ENCODE results near the gene CLIP4. TPM values are rescaled to one million over a fixed set of nuclear protein-coding genes. Genes with fewer than 3 reads are reported as not detected.

The CLIP4 gene
- polyA plus RNA-seq, 1 of the 3 experiments (the other 2 are of a cell fraction) = 12.7 TPM

DNA sequence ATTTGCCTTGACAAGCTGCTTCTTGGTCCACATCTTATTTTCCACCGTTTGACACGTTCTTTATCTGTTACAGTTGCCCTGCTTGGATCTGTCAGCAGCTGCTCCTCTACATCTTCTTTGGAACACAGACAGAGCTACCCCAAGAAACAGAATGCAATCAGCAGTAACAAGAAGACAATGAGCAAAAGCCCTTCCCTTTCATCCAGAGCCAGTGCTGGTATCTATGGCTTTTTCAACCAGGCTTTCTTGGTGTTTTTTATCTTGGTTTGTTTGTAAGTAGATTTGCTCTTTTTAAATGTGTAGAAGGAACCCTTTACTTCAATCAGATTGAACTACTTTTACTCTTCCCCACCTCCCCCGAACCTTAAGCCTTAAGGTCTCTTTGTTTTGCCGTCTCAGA lies 41.9 kb downstream of the CLIP4 start:
- Histone ChIP-seq H2AFZ (ENCODE audit: low read depth) (no peak overlapping the region), H3K27me3 (ENCODE audit: insufficient read depth) (no peaks in the 10 kb centered on the region), H3K4me3 (ENCODE audit: low read depth in 2 of 2, low read length in 1 of 2) (no peak overlapping the region), H4K20me1 (ENCODE audit: insufficient read depth) (no peaks in the 10 kb centered on the region), H3K79me2 (ENCODE audit: insufficient read depth) (no peaks in the 10 kb centered on the region), H3K36me3 (replicated peaks in 1 of 2; ENCODE audit: control insufficient read depth in 1 of 2, insufficient read depth in 2 of 2, low read length in 1 of 2) (peaks cover 43 to 90% of the 10 kb centered on the region in 2 experiments), H3K9ac (no peak overlapping the region), H3K9me3 (no peaks in the 10 kb centered on the region), H3F3A (replicated peaks; ENCODE audit: insufficient read depth) (no peaks in the 10 kb centered on the region), H3K9me2 (no peaks in the 10 kb centered on the region), H3K4me2 (no peak overlapping the region), H3K4me1 (ENCODE audit: control insufficient read depth in 1 of 2, insufficient read depth in 2 of 2, low read depth in 1 of 2, low read length in 1 of 2) (peaks cover 0 to 3% of the 10 kb centered on the region in 2 experiments; a peak in 1 of 4 replicates), H3K27ac (ENCODE audit: low read depth in 2 of 2, low read length in 1 of 2) (no peak overlapping the region)
- CTCF ChIA-PET = interaction anchor here (0.5 to 1.1 kb wide), 2 partner anchors 10 to 254 kb away, joined by 3 to 4 read pairs; no protein-coding TSS in a partner anchor
- no peak for TF ChIP-seq SIN3A (IDR thresholded peaks at IDR 0.05; ENCODE audit: borderline replicate concordance, low read depth, low read length)
- no peak for TF ChIP-seq GATA2 (CRISPR knock-in tag; IDR thresholded peaks at IDR 0.05)
- TF ChIP-seq, protein P1, sequence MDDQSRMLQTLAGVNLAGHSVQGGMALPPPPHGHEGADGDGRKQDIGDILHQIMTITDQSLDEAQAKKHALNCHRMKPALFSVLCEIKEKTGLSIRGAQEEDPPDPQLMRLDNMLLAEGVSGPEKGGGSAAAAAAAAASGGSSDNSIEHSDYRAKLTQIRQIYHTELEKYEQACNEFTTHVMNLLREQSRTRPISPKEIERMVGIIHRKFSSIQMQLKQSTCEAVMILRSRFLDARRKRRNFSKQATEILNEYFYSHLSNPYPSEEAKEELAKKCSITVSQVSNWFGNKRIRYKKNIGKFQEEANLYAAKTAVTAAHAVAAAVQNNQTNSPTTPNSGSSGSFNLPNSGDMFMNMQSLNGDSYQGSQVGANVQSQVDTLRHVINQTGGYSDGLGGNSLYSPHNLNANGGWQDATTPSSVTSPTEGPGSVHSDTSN (IDR thresholded peaks at IDR 0.05) = no peak
- DNase-seq = no peak
- POLR2A ChIA-PET = no interaction called here
- 93% methylated on average over 4 of the region's 4 CpGs for WGBS (ENCODE audit: low lambda C conversion rate)

DNA sequence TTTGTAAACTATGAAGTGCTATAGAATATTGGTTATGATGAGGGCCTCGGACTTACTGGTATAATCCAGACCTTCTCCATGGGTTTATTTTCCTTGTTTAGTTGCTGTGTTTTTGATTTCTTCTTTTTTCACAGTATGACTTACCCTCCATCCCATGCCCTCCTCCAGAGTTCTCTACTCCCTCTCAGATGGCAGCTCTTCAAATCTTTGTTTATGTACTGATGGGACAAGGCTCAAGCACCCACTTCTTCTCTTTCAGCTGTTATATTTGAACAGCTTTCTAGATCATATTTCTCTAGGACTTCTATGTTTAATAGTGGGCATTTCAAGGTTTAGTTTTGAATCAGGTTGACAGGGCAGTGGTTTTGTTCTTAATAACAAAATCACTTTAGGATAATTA lies 43.9 kb downstream of the CLIP4 start:
- Histone ChIP-seq H3K79me2 (ENCODE audit: insufficient read depth) (no peaks in the 10 kb centered on the region), H3K9ac (no peak overlapping the region), H3K4me1 (ENCODE audit: control insufficient read depth in 1 of 2, insufficient read depth in 2 of 2, low read depth in 1 of 2, low read length in 1 of 2) (peaks cover 0 to 21% of the 10 kb centered on the region in 2 experiments; a peak in 3 of 4 replicates), H3K9me2 (no peaks in the 10 kb centered on the region), H3K27me3 (ENCODE audit: insufficient read depth) (no peaks in the 10 kb centered on the region), H3K9me3 (no peaks in the 10 kb centered on the region), H4K20me1 (ENCODE audit: insufficient read depth) (no peaks in the 10 kb centered on the region), H2AFZ (ENCODE audit: low read depth) (no peak overlapping the region), H3K4me2 (no peak overlapping the region), H3K27ac (ENCODE audit: low read depth in 2 of 2, low read length in 1 of 2) (no peak overlapping the region), H3K36me3 (replicated peaks in 1 of 2; ENCODE audit: control insufficient read depth in 1 of 2, insufficient read depth in 2 of 2, low read length in 1 of 2) (peaks cover 34 to 86% of the 10 kb centered on the region in 2 experiments), H3K4me3 (ENCODE audit: low read depth in 2 of 2, low read length in 1 of 2) (no peak overlapping the region), H3F3A (replicated peaks; ENCODE audit: insufficient read depth) (no peaks in the 10 kb centered on the region)
- 94% methylated on average over 1 of the region's 1 CpG for WGBS (ENCODE audit: low lambda C conversion rate)
- DNase-seq = no peak
- ChIA-PET POLR2A (interaction anchor here (0.6 kb wide), 1 partner anchor 1309 kb away, joined by 5 read pairs; no protein-coding TSS in a partner anchor), CTCF (interaction anchor here (0.6 to 1.3 kb wide), 4 partner anchors 10 to 904 kb away, joined by 3 read pairs; no protein-coding TSS in a partner anchor)
- TF ChIP-seq, protein P2, sequence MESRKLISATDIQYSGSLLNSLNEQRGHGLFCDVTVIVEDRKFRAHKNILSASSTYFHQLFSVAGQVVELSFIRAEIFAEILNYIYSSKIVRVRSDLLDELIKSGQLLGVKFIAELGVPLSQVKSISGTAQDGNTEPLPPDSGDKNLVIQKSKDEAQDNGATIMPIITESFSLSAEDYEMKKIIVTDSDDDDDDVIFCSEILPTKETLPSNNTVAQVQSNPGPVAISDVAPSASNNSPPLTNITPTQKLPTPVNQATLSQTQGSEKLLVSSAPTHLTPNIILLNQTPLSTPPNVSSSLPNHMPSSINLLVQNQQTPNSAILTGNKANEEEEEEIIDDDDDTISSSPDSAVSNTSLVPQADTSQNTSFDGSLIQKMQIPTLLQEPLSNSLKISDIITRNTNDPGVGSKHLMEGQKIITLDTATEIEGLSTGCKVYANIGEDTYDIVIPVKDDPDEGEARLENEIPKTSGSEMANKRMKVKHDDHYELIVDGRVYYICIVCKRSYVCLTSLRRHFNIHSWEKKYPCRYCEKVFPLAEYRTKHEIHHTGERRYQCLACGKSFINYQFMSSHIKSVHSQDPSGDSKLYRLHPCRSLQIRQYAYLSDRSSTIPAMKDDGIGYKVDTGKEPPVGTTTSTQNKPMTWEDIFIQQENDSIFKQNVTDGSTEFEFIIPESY (IDR thresholded peaks at IDR 0.05; ENCODE audit: borderline replicate concordance, low read depth) = no peak
- TF ChIP-seq RXRA (IDR thresholded peaks at IDR 0.05; ENCODE audit: borderline replicate concordance, low read depth) = no peak
- TF ChIP-seq, protein P3, sequence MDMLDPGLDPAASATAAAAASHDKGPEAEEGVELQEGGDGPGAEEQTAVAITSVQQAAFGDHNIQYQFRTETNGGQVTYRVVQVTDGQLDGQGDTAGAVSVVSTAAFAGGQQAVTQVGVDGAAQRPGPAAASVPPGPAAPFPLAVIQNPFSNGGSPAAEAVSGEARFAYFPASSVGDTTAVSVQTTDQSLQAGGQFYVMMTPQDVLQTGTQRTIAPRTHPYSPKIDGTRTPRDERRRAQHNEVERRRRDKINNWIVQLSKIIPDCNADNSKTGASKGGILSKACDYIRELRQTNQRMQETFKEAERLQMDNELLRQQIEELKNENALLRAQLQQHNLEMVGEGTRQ (IDR thresholded peaks at IDR 0.05; ENCODE audit: borderline replicate concordance, low read depth, low read length) = no peak
- TF ChIP-seq TAF1 (IDR thresholded peaks at IDR 0.05; ENCODE audit: borderline replicate concordance, low read depth, low read length) = no peak
- TF ChIP-seq GABPA (IDR thresholded peaks at IDR 0.05; ENCODE audit: low read depth) = no peak
- TF ChIP-seq SIN3A (IDR thresholded peaks at IDR 0.05; ENCODE audit: borderline replicate concordance, low read depth, low read length) = no peak
- no peak for TF ChIP-seq ELF1 (IDR thresholded peaks at IDR 0.05)
- TF ChIP-seq NRF1 (IDR thresholded peaks at IDR 0.05; ENCODE audit: low read depth, low read length) = no peak
- TF ChIP-seq FOSL2 (IDR thresholded peaks at IDR 0.05; ENCODE audit: borderline replicate concordance, low read depth) = no peak

Data from SK-N-SH (cell line).